ENCODE results near the gene CRADD. TPM values are rescaled to one million over a fixed set of nuclear protein-coding genes. Genes with fewer than 3 reads are reported as not detected.

Gene CRADD
- total RNA-seq, 4 donors from 2014 or later: 29.3 to 61.7 (median 46.5) TPM

GRCh38 chr12:93849946-93850345 is 172.8 kb downstream of the CRADD start:
- Histone ChIP-seq H3K4me1 (no peaks in the 10 kb centered on the region), H3K27ac (no peak overlapping the region), H3K9me3 (no peaks in the 10 kb centered on the region), H3K4me3 (no peak overlapping the region), H3K27me3 (no peaks in the 10 kb centered on the region), H3K36me3 (no peaks in the 10 kb centered on the region)
- 95% methylated on average over 15 of the region's 15 CpGs for WGBS
- DNase-seq (ENCODE audit: low spot score in 2 of 2): no peak
- TF ChIP-seq POLR2AphosphoS5 (IDR thresholded peaks at IDR 0.05): no peak

- Histone ChIP-seq H3K9me3 (no peaks in the 10 kb centered on the region), H3K36me3 (no peaks in the 10 kb centered on the region), H3K27ac (no peak overlapping the region), H3K4me3 (no peak overlapping the region), H3K27me3 (no peaks in the 10 kb centered on the region), H3K4me1 (no peaks in the 10 kb centered on the region)
- TF ChIP-seq POLR2A (IDR thresholded peaks at IDR 0.05) (no peak), CTCF (IDR thresholded peaks at IDR 0.05) (no peak), EP300 (IDR thresholded peaks at IDR 0.05) (no peak), POLR2AphosphoS5 (IDR thresholded peaks at IDR 0.05) (no peak)
- no peak for DNase-seq (ENCODE audit: low spot score in 2 of 2)
- WGBS: 90% methylated on average over 7 of the region's 7 CpGs
These were observed 173.5 kb downstream of the CRADD start for GRCh38 chr12:93850481-93851256.

GRCh38 chr12:93851257-93851671 is 174.1 kb downstream of the CRADD start:
- H3K27ac ChIP-seq: no peak overlapping the region
- WGBS: 83% methylated on average over 4 of the region's 4 CpGs
- H3K4me1 ChIP-seq: no peaks in the 10 kb centered on the region
- H3K36me3 ChIP-seq: no peaks in the 10 kb centered on the region
- H3K9me3 ChIP-seq: no peaks in the 10 kb centered on the region
- H3K27me3 ChIP-seq: no peaks in the 10 kb centered on the region
- no peak for DNase-seq (ENCODE audit: low spot score in 2 of 2)
- TF ChIP-seq EP300 (IDR thresholded peaks at IDR 0.05) (no peak), POLR2A (IDR thresholded peaks at IDR 0.05) (no peak), CTCF (IDR thresholded peaks at IDR 0.05) (no peak), POLR2AphosphoS5 (IDR thresholded peaks at IDR 0.05) (no peak)
- no peak overlapping the region for H3K4me3 ChIP-seq

GRCh38 chr12:93852173-93852591 is 175.0 kb downstream of the CRADD start:
- Histone ChIP-seq H3K27me3 (no peaks in the 10 kb centered on the region), H3K4me1 (peaks cover 3% of the 10 kb centered on the region), H3K27ac (no peak overlapping the region), H3K9me3 (no peaks in the 10 kb centered on the region), H3K36me3 (no peaks in the 10 kb centered on the region), H3K4me3 (no peak overlapping the region)
- TF ChIP-seq POLR2AphosphoS5 (IDR thresholded peaks at IDR 0.05) (no peak), CTCF (IDR thresholded peaks at IDR 0.05) (no peak), POLR2A (IDR thresholded peaks at IDR 0.05) (no peak), EP300 (IDR thresholded peaks at IDR 0.05) (no peak)
- no peak for DNase-seq (ENCODE audit: low spot score in 2 of 2)
- 95% methylated on average over 8 of the region's 8 CpGs for WGBS

GRCh38 chr12:93853698-93854478 is 176.7 kb downstream of the CRADD start:
- Histone ChIP-seq H3K4me3 (no peak overlapping the region), H3K36me3 (no peaks in the 10 kb centered on the region), H3K27ac (no peak overlapping the region), H3K4me1 (peaks cover 6% of the 10 kb centered on the region), H3K9me3 (no peaks in the 10 kb centered on the region), H3K27me3 (no peaks in the 10 kb centered on the region)
- TF ChIP-seq POLR2AphosphoS5 (IDR thresholded peaks at IDR 0.05): no peak
- no peak for TF ChIP-seq EP300 (IDR thresholded peaks at IDR 0.05)
- TF ChIP-seq CTCF (IDR thresholded peaks at IDR 0.05): no peak
- TF ChIP-seq POLR2A (IDR thresholded peaks at IDR 0.05): no peak
- no peak for DNase-seq (ENCODE audit: low spot score in 2 of 2)
- WGBS: 86% methylated on average over 17 of the region's 17 CpGs

Measured in suprapubic skin (tissue), 4 donors.